ENCODE data around the gene DAB2IP. TPM values are rescaled to one million over a fixed set of nuclear protein-coding genes. Genes with fewer than 3 reads are reported as not detected.

Gene DAB2IP
- polyA plus RNA-seq, 1 experiment = 20.4 TPM

GRCh38 chr9:121682926-121683515 lies 31.6 kb downstream of the DAB2IP start:
- no peak overlapping the region for H3K27ac ChIP-seq (ENCODE audit: low read depth, low read length)
- H3K4me3 ChIP-seq (ENCODE audit: low read depth, low read length) = no peak overlapping the region
- H3K27me3 ChIP-seq (ENCODE audit: control insufficient read depth, insufficient read depth, low read length) = no peaks in the 10 kb centered on the region
- POLR2A ChIA-PET = interaction anchor here (1.6 kb wide), 1 partner anchor 137 kb away, joined by 5 read pairs; no protein-coding TSS in a partner anchor
- CTCF ChIA-PET = interaction anchor here (0.5 to 3.2 kb wide), 9 partner anchors 9 to 456 kb away, joined by 3 to 44 read pairs (median 4); no protein-coding TSS in a partner anchor
- TF ChIP-seq, protein P1, sequence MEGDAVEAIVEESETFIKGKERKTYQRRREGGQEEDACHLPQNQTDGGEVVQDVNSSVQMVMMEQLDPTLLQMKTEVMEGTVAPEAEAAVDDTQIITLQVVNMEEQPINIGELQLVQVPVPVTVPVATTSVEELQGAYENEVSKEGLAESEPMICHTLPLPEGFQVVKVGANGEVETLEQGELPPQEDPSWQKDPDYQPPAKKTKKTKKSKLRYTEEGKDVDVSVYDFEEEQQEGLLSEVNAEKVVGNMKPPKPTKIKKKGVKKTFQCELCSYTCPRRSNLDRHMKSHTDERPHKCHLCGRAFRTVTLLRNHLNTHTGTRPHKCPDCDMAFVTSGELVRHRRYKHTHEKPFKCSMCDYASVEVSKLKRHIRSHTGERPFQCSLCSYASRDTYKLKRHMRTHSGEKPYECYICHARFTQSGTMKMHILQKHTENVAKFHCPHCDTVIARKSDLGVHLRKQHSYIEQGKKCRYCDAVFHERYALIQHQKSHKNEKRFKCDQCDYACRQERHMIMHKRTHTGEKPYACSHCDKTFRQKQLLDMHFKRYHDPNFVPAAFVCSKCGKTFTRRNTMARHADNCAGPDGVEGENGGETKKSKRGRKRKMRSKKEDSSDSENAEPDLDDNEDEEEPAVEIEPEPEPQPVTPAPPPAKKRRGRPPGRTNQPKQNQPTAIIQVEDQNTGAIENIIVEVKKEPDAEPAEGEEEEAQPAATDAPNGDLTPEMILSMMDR (IDR thresholded peaks at IDR 0.05; ENCODE audit: low read depth, low read length) = no peak
- no peak for DNase-seq (ENCODE audit: low read depth, low spot score)
- peaks cover 5% of the 10 kb centered on the region; the same call in 1 of the 2 replicates for H3K9me3 ChIP-seq (ENCODE audit: control insufficient read depth, insufficient read depth, low read length)

DNA sequence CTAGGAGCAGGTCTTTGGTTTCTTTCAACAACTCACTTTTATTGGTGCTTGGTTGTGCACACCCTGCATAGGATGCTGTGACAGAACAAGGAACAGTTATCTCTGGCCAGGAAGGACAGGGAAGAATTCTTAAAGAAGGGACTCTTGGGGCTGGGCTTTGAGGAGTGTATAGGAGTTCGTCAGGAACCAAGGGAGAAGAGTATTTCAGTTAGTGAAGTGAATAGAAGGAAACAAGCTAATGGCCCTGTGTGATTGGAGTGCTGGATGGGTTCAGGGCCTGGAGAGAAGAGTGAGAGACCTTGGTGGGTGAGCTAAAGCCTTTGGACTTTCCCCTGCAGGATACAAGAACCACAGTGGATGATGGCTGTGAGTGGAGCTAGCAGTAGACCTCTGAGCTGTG lies 32.2 kb downstream of the DAB2IP start:
- TF ChIP-seq, protein P1 (IDR thresholded peaks at IDR 0.05; ENCODE audit: low read depth, low read length) = no peak
- no peaks in the 10 kb centered on the region for H3K27me3 ChIP-seq (ENCODE audit: control insufficient read depth, insufficient read depth, low read length)
- no peak for DNase-seq (ENCODE audit: low read depth, low spot score)
- ChIA-PET CTCF (interaction anchor here (0.5 to 3.2 kb wide), 21 partner anchors 8 to 457 kb away, joined by 3 to 44 read pairs (median 4); no protein-coding TSS in a partner anchor), POLR2A (interaction anchor here (1.0 to 1.6 kb wide), 2 partner anchors 11 to 137 kb away, joined by 3 to 5 read pairs; no protein-coding TSS in a partner anchor)
- peaks cover 2% of the 10 kb centered on the region; the same call in 1 of the 2 replicates for H3K9me3 ChIP-seq (ENCODE audit: control insufficient read depth, insufficient read depth, low read length)
- H3K27ac ChIP-seq (ENCODE audit: low read depth, low read length) = no peak overlapping the region
- no peak overlapping the region for H3K4me3 ChIP-seq (ENCODE audit: low read depth, low read length)

DNA sequence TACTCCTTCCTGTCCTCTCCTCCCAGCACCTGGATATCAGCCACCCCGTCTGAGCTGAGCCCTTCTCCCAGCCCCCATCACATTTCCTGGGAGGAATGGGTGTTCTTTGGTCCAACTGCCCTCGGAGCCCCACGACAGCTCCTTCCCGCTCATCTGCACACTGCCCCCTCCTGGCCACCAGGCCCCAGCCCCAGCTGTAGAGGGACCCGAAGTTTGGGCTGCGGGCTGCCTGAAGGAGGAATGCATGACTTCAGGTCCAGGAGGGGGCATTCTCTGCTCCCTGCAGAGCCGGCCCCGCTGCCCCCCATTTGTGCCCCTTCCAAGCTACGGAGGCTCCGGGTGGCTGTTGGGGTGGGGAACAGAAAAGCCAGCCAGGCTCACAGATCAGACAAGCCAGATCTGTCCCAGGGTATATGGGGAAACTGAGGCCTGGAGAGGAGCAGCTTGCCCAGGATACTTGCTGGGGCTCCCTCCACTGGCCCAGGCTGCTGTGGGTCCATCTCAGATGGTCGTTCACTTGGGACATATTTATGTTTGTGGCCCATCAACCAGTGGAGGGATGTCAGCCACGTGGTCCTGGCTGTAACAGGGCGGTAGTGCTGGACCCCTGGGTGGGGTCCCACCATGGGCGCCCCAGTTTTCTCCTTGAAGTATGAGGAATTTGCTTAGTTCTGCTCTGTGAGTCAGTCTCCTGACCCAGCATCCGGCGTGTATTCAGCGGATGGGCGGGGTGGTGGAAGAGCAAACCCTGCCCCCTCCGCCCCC lies 33.1 kb downstream of the DAB2IP start:
- Histone ChIP-seq H3K27ac (ENCODE audit: low read depth, low read length) (no peak overlapping the region), H3K4me3 (ENCODE audit: low read depth, low read length) (no peak overlapping the region), H3K9me3 (ENCODE audit: control insufficient read depth, insufficient read depth, low read length) (no peaks in the 10 kb centered on the region), H3K27me3 (ENCODE audit: control insufficient read depth, insufficient read depth, low read length) (no peaks in the 10 kb centered on the region)
- ChIA-PET POLR2A (interaction anchor here (1.0 to 1.6 kb wide), 2 partner anchors 10 to 138 kb away, joined by 3 to 5 read pairs; no protein-coding TSS in a partner anchor), CTCF (interaction anchor here (0.5 to 3.2 kb wide), 27 partner anchors 9 to 352 kb away, joined by 3 to 44 read pairs (median 4); no protein-coding TSS in a partner anchor)
- TF ChIP-seq, protein P1 (IDR thresholded peaks at IDR 0.05; ENCODE audit: low read depth, low read length) = peak; percentile 72
- no peak for DNase-seq (ENCODE audit: low read depth, low spot score)

GRCh38 chr9:121685146-121685794 lies 33.8 kb downstream of the DAB2IP start:
- Histone ChIP-seq H3K4me3 (ENCODE audit: low read depth, low read length) (no peak overlapping the region), H3K9me3 (ENCODE audit: control insufficient read depth, insufficient read depth, low read length) (no peaks in the 10 kb centered on the region), H3K27ac (ENCODE audit: low read depth, low read length) (no peak overlapping the region), H3K27me3 (ENCODE audit: control insufficient read depth, insufficient read depth, low read length) (no peaks in the 10 kb centered on the region)
- POLR2A ChIA-PET = no interaction called here
- TF ChIP-seq, protein P1 (IDR thresholded peaks at IDR 0.05; ENCODE audit: low read depth, low read length) = no peak
- no peak for DNase-seq (ENCODE audit: low read depth, low spot score)
- CTCF ChIA-PET = interaction anchor here (0.6 to 3.2 kb wide), 11 partner anchors 11 to 325 kb away, joined by 3 to 44 read pairs (median 4); no protein-coding TSS in a partner anchor
